GM23338 (cell line): Measurements from ENCODE around the gene KCNN2.

Experiments used
- CREB1 ChIP-seq: fragments of 250-450 bp; sonication (Bioruptor Pico); IDR thresholded peaks from 2 replicates; pipeline ENCODE4 v1.5.0; 2020; ENCODE audit warnings: low read depth, mild to moderate bottlenecking, moderate library complexity
- EZH2 ChIP-seq: fragments of 200-600 bp; sonication (generic); IDR thresholded peaks from one replicate; pipeline ENCODE4 v1.8.0; 2017; ENCODE audit warnings: antibody characterized with exemption, mild to moderate bottlenecking, low read depth; ENCODE audit not compliant: unreplicated experiment
- EZH2phosphoT487 ChIP-seq: fragments of 200-600 bp; sonication (generic); IDR thresholded peaks from one replicate; pipeline ENCODE4 v1.8.1; 2018; ENCODE audit warnings: antibody characterized with exemption; ENCODE audit not compliant: unreplicated experiment
- JUNB ChIP-seq: IDR thresholded peaks from one replicate; pipeline ENCODE4 v1.6.1; 2016; ENCODE audit warnings: antibody characterized with exemption; ENCODE audit not compliant: unreplicated experiment
- NANOG ChIP-seq: IDR thresholded peaks from 2 replicates; pipeline ENCODE4 v1.6.1; 2016; ENCODE audit warnings: antibody characterized with exemption, borderline replicate concordance
- POLR2AphosphoS5 ChIP-seq: IDR thresholded peaks from 2 replicates; pipeline ENCODE4 v1.6.1; 2016; ENCODE audit warnings: antibody characterized with exemption, low read depth
- STAT1 ChIP-seq: IDR thresholded peaks from one replicate; pipeline ENCODE4 v1.6.1; 2016; ENCODE audit warnings: antibody characterized with exemption; ENCODE audit not compliant: unreplicated experiment
- ZNF114 ChIP-seq: fragments of 250-450 bp; sonication (Bioruptor Pico); IDR thresholded peaks from 2 replicates; pipeline ENCODE4 v1.5.0; 2020; ENCODE audit warnings: mild to moderate bottlenecking, moderate library complexity
- ZNF331 ChIP-seq: fragments of 250-450 bp; sonication (Bioruptor Pico); IDR thresholded peaks from 2 replicates; pipeline ENCODE4 v1.5.0; 2020; ENCODE audit warnings: low read depth, mild to moderate bottlenecking, moderate library complexity
- TF ChIP-seq, protein P1 (sequence below), 2 experiments: fragments of 200-600 bp in 1 of 2; sonication (generic) in 1 of 2; conservative IDR thresholded peaks; 2 replicates each; pipeline versions ENCODE4 v1.5.1 to v1.6.1; 2016 to 2017; ENCODE audit warnings: antibody characterized with exemption in 2 of 2, low read depth in 2 of 2, mild to moderate bottlenecking in 2 of 2, moderate library complexity in 1 of 2
- TF ChIP-seq, protein P2 (sequence below): IDR thresholded peaks from one replicate; pipeline ENCODE4 v1.6.1; 2018; ENCODE audit warnings: antibody characterized with exemption; ENCODE audit not compliant: unreplicated experiment
- TF ChIP-seq, protein P3 (sequence below): IDR thresholded peaks from 2 replicates; pipeline ENCODE4 v1.6.1; 2016; ENCODE audit warnings: antibody characterized with exemption

DNA sequence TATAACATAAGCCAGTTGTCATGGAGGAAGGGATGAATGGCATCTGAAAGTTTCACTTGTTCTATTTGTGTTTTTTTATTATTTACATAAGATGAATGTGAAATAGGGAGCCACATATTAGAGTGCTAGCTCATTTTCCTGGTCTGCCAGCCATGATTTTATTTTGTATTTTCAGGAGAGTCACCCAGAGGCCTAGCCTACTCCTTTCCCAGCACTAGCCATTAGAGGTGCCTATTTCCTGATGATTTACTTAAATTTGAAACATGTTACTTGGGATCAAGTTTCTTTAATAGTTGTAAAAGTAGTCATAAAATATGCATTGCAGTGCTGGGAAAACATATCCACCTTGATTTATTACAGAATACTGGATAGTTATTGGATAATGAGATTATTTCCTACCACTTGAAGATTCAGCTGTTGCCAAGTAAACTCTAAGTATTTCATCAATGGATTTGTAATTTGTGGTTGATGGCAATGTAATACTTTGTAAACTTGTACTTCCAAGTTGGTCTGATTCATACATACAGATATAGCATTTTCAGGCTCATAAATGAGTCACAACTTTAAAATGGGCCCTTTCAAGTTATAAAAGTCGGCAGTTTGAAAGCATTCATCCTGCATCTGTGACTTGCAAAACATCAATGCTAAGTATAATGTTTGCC, 50.8 kb downstream of the KCNN2 start:
- TF ChIP-seq, protein P1, sequence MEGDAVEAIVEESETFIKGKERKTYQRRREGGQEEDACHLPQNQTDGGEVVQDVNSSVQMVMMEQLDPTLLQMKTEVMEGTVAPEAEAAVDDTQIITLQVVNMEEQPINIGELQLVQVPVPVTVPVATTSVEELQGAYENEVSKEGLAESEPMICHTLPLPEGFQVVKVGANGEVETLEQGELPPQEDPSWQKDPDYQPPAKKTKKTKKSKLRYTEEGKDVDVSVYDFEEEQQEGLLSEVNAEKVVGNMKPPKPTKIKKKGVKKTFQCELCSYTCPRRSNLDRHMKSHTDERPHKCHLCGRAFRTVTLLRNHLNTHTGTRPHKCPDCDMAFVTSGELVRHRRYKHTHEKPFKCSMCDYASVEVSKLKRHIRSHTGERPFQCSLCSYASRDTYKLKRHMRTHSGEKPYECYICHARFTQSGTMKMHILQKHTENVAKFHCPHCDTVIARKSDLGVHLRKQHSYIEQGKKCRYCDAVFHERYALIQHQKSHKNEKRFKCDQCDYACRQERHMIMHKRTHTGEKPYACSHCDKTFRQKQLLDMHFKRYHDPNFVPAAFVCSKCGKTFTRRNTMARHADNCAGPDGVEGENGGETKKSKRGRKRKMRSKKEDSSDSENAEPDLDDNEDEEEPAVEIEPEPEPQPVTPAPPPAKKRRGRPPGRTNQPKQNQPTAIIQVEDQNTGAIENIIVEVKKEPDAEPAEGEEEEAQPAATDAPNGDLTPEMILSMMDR (conservative IDR thresholded peaks at IDR 0.05; ENCODE audit: low read depth in 2 of 2): no peak
- no peak for TF ChIP-seq EZH2phosphoT487
- no peak for TF ChIP-seq POLR2AphosphoS5
- TF ChIP-seq EZH2: no peak
- TF ChIP-seq JUNB: no peak
- no peak for TF ChIP-seq CREB1 (CRISPR knock-in tag)
- no peak for TF ChIP-seq STAT1
- no peak for TF ChIP-seq ZNF331
- TF ChIP-seq, protein P2, sequence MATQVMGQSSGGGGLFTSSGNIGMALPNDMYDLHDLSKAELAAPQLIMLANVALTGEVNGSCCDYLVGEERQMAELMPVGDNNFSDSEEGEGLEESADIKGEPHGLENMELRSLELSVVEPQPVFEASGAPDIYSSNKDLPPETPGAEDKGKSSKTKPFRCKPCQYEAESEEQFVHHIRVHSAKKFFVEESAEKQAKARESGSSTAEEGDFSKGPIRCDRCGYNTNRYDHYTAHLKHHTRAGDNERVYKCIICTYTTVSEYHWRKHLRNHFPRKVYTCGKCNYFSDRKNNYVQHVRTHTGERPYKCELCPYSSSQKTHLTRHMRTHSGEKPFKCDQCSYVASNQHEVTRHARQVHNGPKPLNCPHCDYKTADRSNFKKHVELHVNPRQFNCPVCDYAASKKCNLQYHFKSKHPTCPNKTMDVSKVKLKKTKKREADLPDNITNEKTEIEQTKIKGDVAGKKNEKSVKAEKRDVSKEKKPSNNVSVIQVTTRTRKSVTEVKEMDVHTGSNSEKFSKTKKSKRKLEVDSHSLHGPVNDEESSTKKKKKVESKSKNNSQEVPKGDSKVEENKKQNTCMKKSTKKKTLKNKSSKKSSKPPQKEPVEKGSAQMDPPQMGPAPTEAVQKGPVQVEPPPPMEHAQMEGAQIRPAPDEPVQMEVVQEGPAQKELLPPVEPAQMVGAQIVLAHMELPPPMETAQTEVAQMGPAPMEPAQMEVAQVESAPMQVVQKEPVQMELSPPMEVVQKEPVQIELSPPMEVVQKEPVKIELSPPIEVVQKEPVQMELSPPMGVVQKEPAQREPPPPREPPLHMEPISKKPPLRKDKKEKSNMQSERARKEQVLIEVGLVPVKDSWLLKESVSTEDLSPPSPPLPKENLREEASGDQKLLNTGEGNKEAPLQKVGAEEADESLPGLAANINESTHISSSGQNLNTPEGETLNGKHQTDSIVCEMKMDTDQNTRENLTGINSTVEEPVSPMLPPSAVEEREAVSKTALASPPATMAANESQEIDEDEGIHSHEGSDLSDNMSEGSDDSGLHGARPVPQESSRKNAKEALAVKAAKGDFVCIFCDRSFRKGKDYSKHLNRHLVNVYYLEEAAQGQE: no peak
- no peak for TF ChIP-seq ZNF114 (CRISPR knock-in tag)
- TF ChIP-seq, protein P3, sequence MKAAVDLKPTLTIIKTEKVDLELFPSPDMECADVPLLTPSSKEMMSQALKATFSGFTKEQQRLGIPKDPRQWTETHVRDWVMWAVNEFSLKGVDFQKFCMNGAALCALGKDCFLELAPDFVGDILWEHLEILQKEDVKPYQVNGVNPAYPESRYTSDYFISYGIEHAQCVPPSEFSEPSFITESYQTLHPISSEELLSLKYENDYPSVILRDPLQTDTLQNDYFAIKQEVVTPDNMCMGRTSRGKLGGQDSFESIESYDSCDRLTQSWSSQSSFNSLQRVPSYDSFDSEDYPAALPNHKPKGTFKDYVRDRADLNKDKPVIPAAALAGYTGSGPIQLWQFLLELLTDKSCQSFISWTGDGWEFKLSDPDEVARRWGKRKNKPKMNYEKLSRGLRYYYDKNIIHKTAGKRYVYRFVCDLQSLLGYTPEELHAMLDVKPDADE: no peak
- no peak for TF ChIP-seq NANOG
